BE2C (cell line): ENCODE results near the gene L3MBTL3.

Experiments
- DNase-seq: peaks from one replicate; pipeline ENCODE4 v3.0.0-alpha.2; 2020
- H3K27me3 ChIP-seq: fragments of 250-450 bp; sonication (Bioruptor Pico); 2 replicates; pipeline ENCODE4 v1.5.1; 2020; ENCODE audit warnings: mild to moderate bottlenecking
- H3K36me3 ChIP-seq: fragments of 250-450 bp; sonication (Bioruptor Pico); 2 replicates; pipeline ENCODE4 v1.5.1; 2020; ENCODE audit warnings: mild to moderate bottlenecking
- H3K4me1 ChIP-seq: fragments of 250-450 bp; sonication (Bioruptor Pico); 2 replicates; pipeline ENCODE4 v1.5.1; 2020
- H3K4me3 ChIP-seq: 2 replicates; pipeline ENCODE4 v1.5.1; 2011; ENCODE audit warnings: low read depth, low read length
- H3K9me3 ChIP-seq: fragments of 250-450 bp; sonication (Bioruptor Pico); 2 replicates; pipeline ENCODE4 v1.5.1; 2020
- CTCF ChIP-seq: IDR thresholded peaks from 2 replicates; pipeline ENCODE4 v1.5.1; 2012; ENCODE audit warnings: mild to moderate bottlenecking, low read depth, low read length

Gene L3MBTL3

GRCh38 chr6:130188207-130188899 is 170.0 kb downstream of the L3MBTL3 start:
- DNase-seq, result no peak
- no peaks in the 10 kb centered on the region for H3K4me1 ChIP-seq
- H3K36me3 ChIP-seq, result no peaks in the 10 kb centered on the region
- no peak for TF ChIP-seq CTCF
- no peaks in the 10 kb centered on the region for H3K9me3 ChIP-seq
- 0 out of 2 replicates have a peak, but pooled peaks cover 2% of the 10 kb centered on the region for H3K27me3 ChIP-seq
- H3K4me3 ChIP-seq, result no peak overlapping the region

GRCh38 chr6:130189531-130190397 is 171.4 kb downstream of the L3MBTL3 start:
- Histone ChIP-seq H3K4me1 (no peaks in the 10 kb centered on the region), H3K9me3 (no peaks in the 10 kb centered on the region), H3K36me3 (no peaks in the 10 kb centered on the region), H3K27me3 (0 out of 2 replicates have a peak, but pooled peaks cover 2% of the 10 kb centered on the region), H3K4me3 (no peak overlapping the region)
- no peak for DNase-seq
- TF ChIP-seq CTCF, result no peak
